NCI-H187 treated with DMSO at 0.1 percent for 48 hours (cell line): ENCODE data around the gene SORBS1.

Experiments used
- DNase-seq: peaks from one replicate; lab custom pipeline; 2025; lab: John Stamatoyannopoulos, UW

SORBS1 gene

DNA sequence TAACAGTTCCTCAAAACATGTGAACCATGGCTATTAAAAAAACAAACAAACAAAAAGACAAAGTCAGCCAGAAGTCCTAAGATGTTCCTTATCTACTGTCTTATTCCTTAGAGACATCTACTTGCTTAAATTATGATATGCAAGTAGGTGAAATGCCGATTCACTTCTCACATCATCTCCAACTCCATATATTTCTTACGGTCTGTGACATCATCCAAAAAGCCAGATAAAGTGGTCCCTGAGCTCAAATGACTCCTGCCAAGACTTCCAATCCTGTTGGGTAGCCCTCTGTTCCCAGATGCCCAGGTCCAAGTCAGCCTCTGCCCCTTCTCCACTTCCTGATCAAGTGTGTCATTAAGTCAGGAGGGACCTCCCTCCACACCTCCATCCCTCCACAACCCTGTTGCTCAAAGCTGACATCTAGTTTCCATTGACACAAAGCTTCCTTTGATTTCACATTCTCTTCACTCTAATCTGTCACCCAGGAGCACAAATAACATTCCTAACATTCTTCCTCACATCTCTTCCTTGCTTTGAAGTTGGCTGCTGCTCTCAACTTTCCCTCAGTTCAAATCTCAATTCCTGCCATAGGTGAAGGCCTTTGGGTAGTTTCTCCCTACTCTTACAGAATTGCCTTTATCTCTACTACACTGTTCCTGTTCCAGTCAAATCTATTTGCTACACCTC, 214.3 kb downstream of the SORBS1 start:
- DNase-seq = no peak

DNA sequence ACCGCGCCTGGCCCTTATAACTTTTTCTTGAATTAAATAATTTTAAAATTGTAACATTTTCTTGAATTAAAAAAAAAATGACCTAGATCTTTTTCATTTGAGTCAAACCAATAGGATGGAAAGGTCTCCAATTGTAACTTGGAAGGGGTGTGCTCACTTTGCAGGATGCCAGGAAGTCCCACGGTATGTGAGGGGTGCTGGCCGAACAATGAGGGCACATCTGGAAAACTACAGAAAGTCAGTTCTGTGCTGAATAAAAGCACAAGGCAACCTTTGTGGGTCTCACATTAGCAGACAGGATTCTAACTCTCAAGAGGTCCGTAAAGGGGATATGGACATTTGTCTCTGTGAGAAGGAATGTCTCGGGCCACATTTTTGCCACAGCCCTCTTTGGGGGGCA, 217.6 kb downstream of the SORBS1 start:
- DNase-seq = no peak

DNA sequence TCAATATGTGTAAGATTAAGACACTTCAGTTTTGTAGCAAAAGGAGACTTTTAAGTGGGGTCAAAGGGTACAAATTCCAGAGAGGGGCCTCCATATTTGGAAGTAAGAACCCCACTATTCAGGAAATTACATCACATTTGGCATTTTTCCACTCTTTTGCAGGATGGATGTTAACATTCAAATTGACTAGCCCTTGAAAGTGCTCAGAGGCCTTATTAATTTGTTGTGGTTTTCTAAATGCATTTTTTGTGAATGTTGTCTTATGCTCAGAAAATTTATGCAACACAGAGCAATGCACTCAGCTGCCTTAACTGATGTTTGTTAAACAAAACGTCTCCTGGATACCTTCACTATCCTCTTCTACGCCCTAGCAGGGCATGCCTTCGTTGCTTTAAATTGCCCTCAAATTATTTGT, 219.4 kb downstream of the SORBS1 start:
- DNase-seq = no peak

DNA sequence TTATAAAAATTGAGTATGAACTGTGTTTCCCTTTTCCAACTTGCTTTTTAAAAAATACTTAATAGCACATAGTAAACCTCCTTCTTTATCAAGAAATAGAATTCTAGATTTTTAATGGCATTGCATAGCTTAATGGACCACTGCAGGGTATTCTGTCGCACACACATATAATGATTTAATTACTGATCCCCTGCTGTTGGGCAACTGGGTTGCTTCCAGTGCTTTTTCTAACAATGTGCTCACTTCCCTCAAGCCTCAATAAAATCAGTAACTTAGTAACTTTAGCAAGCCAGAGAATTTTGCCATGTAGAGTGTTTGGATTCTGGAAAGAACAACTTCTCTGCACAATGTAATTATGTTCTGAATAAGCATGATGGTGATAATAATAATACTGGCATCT, 221.3 kb downstream of the SORBS1 start:
- DNase-seq = no peak

DNA sequence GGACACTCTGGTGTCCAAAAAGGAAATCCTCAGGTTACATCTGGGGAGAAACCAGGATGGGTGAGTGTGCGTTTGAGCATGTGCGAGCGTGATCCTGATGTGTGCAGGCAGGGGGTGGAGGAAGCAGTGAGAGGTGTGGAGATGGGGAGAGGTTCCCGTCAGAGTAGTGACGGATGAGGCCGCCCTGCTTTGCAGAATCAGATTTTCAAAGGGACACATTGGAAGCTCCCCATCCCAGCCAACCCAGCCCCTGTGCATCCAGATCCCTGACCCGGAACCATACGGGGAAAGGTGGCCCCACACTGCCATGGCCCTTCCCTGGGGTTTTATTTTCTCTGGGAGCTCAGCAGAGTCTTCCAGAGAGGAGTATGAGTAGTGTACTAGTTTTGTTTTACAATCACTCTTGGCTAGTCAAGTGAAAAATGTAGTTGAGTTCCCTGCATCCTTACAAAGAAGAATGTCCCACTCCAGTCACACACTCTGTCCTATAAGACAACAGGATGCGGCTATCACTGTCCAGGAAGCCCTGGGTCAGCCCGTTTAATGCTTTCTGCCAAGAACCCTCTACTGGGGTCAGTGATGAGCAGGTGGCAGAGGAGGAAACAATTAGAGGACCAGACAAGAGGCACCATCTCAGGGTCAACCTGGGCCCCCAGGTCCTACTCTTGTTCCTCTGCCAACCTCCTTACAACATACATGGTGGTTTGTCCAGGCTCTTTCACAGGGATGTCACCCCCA, 223.6 kb downstream of the SORBS1 start:
- no peak for DNase-seq

DNA sequence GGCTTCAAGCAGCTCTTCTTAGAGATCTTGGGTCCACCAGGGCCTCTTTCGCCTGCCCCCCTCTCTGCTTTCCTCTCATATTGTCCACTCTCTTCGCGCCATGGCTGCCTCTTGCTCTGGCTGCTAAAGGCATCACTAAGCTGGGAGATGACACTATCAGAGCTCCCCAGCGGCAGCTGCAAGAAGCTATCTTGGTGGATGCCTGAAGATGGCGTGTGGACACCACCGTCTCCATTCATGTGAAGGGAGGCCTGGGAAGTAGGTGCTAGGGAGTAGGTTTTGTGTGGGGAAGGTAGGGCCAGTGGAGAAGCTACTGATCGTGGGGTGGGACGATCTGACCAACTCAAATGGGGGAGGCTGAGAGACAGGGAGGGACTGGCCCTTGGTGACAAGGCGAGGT, 224.5 kb downstream of the SORBS1 start:
- no peak for DNase-seq

DNA sequence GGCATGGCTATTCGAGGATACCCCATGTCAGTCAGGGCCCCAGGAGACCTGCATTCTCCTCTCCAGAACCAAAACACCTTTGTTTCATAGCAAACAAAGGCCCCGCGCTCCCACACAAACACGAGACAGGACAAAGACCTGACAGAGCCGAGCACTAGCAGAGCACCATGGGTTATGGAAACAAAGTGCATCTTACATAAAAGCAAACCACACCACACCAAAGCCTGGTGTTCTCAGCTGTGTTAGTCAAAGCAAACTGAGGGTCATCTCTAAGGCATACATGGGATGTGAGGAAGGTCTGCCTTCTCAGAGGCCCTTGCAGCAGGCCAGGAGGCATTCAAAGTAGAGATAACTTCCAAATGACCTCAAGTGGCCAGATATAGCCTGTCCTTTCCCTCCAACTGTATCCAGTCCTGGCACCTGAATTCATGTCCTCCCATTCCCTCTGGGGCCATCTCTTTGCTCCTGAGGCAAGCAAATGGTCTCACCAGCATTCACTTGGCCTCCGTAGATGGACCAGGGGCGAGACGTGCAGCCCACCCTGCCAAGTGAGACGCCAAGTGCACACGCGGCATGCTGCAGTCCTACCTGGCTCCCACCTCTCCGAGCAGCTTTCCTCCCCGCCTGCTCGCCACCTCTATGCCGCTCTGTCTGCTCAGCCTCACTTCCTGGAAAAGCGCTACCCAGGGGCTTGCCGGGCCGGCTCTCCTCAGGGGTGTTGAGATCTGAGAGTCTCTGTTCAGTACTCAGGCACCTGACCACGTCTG, 225.1 kb downstream of the SORBS1 start:
- no peak for DNase-seq

DNA sequence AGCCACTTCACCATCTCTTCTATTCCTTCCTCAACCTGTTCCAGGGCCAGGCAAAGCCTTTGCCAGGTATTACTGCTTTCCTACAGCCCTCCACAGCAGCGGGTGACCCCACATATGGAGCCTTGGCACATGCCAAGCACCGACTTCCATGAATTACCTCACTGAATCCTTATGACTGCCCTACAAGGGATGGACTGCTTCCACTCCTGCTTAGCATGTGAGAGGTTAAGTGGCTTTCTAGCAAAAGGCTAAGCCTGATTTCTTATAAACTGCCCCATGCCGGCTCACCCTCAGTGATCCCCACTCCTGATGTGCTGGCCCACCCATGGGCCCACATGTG, 226.4 kb downstream of the SORBS1 start:
- no peak for DNase-seq

DNA sequence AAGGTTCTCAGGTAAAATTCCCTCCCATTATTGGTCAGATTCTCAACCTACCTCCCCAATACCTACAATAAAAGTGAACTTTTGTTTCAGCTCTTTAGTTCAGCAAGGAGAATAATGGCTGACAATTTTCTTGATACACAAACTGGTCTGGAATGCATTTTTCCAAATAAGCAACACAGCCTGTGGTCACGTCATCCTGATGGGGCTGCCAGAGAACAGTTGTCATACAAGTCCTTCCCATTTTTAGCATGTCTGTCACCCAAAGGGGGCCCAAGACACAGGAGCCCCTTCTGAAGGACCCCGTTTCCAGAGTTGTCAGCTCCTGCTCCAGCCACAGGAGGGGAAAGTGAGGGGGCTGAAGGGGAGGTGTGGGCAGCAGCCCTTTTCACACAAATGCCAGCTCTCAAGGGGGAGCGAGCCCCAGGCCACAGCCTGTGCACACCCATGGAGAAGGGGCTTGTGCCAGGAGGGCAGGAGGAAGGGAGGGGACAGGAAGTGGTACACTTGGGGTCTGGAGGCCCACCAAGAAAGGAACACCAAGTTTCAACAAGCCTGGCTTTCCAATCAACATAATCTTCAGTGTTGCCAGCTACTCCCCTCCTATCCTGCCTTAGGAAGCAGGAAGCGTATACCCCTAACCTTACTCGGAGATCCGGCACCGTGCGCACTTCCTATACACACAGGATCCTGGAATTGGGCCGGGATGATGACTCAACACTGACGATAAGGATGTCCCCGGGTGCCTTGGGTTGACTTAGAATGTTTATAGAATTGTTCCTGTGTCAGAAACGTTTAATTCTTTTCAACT, 227.0 kb downstream of the SORBS1 start:
- no peak for DNase-seq

DNA sequence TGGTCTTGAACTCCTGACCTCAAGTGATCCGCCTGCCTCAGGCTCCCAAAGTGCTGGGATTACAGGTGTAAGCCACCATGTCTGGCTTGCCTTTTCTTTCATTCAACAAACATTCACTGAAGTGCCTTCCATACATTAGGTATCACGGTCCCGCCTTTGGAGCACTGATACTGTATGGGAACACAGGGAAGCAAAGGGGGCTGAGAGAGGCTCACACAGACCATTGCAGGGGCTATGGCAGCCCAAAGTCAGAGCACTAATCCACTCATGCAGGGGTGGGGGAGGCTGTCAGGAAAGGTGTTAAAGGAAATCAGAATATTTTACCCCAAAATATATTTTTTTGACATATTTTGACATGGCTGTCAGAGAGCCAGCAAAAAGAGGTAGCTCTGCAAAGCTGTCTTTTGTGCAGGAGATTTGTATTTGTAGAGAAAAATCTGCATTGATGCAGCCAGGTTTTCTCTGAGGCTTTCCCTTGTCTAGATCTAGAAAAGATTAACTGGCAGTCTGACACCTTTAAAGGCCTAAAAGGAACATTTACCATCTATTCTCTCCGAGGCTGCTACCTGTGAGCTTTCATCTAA, 228.4 kb downstream of the SORBS1 start:
- no peak for DNase-seq

DNA sequence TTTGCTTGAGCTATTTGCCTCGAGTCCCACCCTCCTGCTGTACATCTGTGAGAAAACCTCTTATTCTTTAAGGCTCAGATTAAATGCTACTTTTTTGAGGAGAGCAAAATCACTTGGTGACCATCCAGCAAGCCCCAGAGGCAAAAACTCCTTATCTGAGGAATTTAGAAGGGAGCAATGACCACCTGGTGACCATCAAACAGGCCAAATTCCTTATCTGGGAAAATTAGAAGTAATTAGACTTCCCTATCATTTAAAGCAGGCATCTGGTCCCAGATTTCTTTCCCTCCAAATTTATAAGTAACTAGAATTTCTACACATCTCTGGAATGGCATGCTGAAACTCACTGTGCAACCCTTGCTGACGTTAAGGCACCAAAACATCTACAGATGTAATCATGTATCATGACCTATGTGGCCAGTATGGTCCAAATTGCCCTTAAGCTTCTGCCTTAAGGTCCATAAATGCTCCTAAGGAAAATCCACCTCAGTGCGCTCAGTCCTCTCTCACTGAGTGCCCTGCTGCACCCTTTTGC, 229.5 kb downstream of the SORBS1 start:
- no peak for DNase-seq

DNA sequence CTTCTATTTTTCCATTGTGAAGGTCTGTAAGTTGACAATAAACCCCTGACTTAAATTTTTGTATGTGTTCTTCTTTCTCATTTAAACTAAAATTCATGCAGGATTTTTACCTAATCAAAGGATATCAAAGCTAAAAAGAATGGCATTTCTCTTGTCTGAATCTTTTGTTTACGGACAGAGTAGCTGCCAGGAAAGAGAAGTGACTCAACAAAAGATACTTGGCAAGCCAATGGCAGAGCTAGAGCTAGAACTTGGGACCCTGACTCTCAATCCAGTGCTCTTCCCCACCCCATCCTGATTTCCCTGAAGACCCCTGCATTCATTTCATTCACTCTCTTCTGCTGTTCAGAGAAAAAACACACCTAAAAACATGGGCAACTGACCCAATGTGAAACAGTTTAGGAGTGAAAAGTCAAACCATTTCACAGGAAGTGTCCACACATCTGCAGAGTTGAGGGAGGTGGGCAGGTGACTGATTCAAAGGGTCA, 230.2 kb downstream of the SORBS1 start:
- no peak for DNase-seq

DNA sequence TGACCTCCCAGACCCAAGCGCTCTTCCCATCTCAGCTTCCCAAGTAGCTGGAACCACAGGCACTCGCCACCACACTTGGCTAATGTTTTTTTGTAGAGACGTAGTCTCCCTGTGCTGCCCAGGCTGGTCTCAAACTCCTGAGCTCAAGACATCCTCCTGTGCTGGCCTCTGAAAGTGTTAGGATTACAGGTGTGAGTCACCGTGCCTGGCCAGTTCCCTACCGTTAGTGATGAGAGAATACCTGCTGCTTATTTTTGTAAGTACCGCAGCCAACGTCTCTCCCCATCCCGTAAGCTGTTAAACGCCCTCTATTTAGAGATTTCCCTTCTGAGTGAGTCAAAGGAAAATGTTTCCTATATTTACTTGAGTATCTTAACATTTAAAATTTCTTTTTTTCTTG, 231.9 kb downstream of the SORBS1 start:
- no peak for DNase-seq

DNA sequence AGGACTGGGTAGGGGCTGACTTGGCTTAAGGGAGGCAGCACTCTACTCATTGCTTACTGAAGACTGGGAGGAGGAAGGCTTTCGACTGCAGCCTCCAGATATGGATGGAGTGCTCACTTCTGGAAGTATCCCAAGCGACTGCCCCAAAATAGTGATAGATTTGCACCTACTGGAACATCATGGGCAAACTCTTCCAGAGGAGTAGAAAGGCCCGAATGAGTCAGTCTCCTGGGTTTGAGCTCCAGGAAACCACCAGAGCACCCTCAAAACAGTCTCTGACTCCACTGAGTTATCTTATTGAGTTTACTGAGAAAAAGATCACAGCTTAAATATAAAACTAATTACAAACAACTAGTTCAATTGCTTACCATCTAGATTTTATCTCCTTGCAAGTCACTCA, 233.2 kb downstream of the SORBS1 start:
- DNase-seq = no peak

DNA sequence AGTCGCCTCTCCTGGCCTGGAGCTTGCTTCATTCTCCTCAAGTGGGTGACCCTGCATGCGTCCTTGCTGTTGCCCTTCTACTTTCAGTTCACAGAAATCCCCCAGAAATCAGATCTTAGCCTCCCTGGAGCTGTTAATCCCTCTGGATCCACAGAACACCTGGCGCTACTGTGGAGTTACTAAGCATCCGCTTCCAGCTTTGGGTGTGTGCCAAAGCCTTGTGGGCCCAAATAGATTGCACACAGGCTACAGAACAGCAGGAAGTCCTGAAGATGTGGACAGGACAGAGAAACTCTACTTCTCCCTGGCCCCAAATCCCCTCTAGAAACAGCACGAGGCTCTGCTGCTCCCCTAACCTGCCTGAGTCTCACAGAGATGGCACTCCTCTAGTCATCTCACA, 233.8 kb downstream of the SORBS1 start:
- no peak for DNase-seq

DNA sequence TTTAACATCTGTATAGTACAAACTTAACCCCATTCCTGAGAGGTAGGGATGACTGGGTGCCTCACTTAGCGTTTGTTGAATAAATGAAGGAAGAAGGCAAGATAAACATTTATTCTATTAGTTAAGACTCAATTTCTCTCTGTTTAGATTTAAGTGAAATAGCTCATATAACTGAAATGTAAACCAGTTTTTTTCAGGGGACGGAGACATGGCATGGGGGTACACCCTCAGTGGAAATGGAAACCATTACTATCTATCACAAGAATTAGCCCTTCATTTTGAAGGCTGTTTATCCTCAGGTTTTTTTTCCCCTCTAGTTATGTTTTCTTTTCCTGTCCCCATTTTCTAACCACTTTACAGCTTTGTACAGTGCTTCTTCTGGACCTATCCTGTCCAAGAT, 234.8 kb downstream of the SORBS1 start:
- DNase-seq = no peak

DNA sequence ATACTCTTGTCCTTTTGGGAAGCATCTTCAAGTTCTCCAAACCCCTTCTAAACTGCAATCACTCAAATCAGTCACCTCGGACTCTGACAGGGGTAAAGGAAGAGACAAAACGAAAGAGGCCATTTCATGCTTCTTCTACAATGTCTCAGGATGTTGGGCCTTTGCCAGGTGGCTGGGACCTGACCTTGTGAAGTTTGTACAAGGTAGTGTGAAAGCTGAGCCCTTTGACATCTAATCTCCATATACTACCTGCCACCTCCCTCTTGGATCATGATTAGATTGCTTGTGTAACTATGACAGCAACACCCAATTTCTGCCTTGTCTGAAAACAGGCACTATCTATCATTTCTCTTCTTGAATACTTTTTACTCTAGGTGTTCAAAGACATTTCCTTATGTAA, 235.3 kb downstream of the SORBS1 start:
- DNase-seq = no peak

DNA sequence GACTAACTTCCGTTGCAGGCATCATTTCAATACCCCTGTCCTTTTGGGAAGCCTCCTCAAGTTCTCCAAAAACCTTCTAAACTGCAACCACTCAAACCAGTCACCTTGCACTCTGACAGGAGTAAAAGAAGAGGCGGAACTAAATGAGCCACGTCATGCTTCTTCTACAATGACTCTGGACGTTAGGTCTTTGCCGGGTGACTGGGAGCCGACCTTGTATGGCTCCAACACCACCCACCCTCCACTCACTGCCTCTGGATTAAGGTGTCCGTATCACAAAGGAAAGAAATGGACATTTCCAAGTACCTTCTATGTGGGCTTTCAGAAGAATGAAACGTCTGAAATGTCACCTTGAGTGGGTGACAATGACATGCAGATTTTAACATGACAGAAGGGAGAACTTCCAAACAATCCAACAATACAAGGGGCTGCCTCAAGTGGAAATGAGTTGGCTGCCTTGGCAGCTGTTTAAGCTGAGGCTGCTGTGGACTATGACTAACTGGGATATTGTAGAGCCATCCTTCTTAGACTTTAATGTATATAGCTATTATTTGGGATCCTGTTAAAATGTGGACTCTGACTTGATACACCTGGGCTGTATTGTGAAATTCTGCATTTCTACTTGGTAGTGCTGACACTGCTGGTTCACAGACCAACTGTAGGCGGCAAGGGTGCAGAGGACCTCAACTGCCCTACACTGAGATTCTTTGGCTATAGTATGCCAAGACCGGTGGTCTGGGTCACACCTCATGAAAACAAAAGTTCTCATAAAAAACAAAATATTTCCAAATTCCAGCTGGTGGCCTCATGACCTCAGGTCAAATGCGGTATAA, 236.5 kb downstream of the SORBS1 start:
- DNase-seq = no peak

DNA sequence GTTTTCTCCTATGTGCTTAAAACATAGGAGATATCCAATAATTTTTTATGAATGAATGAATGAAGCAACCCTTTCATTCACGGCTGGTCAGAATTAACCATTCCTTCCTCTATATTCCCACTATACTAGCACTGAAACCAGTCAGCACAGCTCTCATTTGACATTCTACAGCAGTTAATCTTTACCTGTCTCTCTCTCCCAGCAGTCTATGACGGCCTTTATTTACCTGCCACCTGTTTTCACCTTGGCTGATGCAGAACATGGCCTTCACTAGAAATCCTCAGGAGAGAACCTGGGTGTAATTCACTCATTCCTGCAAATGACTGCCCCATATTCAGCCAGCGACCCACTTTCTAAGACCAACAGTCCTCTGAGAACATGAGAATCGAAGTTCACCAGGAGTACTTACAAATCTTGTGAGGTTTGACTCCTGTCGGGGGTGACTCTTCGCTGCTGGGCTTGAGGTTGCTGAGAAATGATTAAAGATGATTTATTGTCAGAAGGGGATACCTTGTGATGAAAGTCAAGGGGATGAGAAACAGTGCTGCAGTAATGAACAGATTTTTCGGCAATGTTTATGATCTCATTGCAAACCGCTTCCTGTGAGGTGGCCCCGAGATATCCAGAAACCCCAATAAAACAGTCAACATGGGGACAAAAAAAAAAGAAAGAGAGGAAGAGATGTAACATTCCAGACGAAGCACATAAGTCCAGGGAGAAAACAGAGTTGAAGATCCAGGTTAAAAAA, 239.4 kb downstream of the SORBS1 start:
- no peak for DNase-seq

DNA sequence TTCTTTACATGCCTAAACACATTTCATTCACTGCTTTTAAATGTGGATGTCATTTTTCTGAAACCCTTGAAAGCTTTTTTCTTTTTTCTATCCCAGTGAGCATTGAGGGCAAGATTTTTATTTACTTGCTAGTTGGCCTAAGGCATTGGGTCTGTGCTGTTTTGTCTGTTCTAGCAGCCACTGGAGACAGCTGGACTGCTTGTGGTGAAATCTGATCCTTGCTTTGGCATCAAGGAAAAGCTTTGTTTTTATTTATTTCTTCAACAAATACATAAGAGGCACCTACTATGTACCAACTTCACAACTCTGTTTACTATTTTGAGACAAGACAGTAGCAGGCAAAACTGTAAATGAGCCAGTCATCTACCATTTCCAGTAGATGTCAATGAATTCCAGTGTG, 241.9 kb downstream of the SORBS1 start:
- DNase-seq = no peak
